Breast epithelium (tissue), 4 donors: ENCODE measurements around the gene TMEM30B. TPM values are rescaled to one million over a fixed set of nuclear protein-coding genes. Genes with fewer than 3 reads are reported as not detected.
A peak's percentile ranks its signal among the peaks of the same experiment; 100 is the strongest.

ENCODE experiments used
- DNase-seq, 2 donors: peaks; one replicate each; pipeline ENCODE4 v3.0.0-alpha.2; 2019; ENCODE audit warnings: low spot score in 2 of 2
- H3K27ac ChIP-seq, 2 donors: fragments of 200-600 bp; sonication (generic) in 1 of 2; one replicate each; pipeline ENCODE4 v1.5.1; 2016 to 2019; ENCODE audit warnings: mild to moderate bottlenecking in 1 of 2
- H3K27me3 ChIP-seq, 2 donors: fragments of 200-600 bp; sonication (generic) in 1 of 2; one replicate each; pipeline versions ENCODE4 v1.5.1 to v1.6.0; 2017 to 2019; ENCODE audit warnings: control low read depth in 1 of 2, mild to moderate bottlenecking in 1 of 2
- H3K36me3 ChIP-seq: fragments of 200-600 bp; one replicate; pipeline ENCODE4 v1.5.1; 2019
- H3K4me1 ChIP-seq, 2 donors: fragments of 200-600 bp; sonication (generic); one replicate each; pipeline ENCODE4 v1.5.1; 2016 to 2019; ENCODE audit warnings: control low read depth in 1 of 2
- H3K4me3 ChIP-seq, 3 donors: fragments of 200-600 bp; sonication (generic); 1 replicate in 2 of 3; 2 replicates in 1 of 3; pipeline ENCODE4 v1.5.1; 2016 to 2019; ENCODE audit warnings: mild to moderate bottlenecking in 3 of 3, moderate library complexity in 2 of 3
- H3K9me3 ChIP-seq, 2 donors: fragments of 200-600 bp; sonication (generic) in 1 of 2; one replicate each; pipeline ENCODE4 v1.5.1; 2016 to 2019; ENCODE audit warnings: control low read depth in 1 of 2
- POLR2A ChIP-seq: fragments of 450-650 bp; IDR thresholded peaks from one replicate; pipeline ENCODE4 v1.6.1; 2016; ENCODE audit warnings: antibody characterized with exemption, mild to moderate bottlenecking, moderate library complexity
- POLR2AphosphoS5 ChIP-seq, 3 donors: sonication (generic); formaldehyde crosslinking; IDR thresholded peaks; one replicate each; pipeline ENCODE4 v1.6.1; 2017; ENCODE audit warnings: antibody characterized with exemption in 3 of 3
- intact Hi-C: fragments of 100-400 bp; cut with DNase I; formaldehyde crosslinking; loops from one replicate; pipeline ENCODE4 v1.15.1; 2023; ENCODE audit warnings: low total_unique reads
- total RNA-seq, 3 donors: library from RNA; depleted of rRNA; stranded (reverse); fragments of >200 nt; gene quantifications; one replicate each; pipeline ENCODE4 v1.1.0, GENCODE V29; 2016
- TF ChIP-seq, protein P1 (sequence below), 3 donors: fragments of 450-650 bp; IDR thresholded peaks; one replicate each; pipeline ENCODE4 v1.5.1; 2016 to 2017; ENCODE audit warnings: antibody characterized with exemption in 3 of 3, mild to moderate bottlenecking in 3 of 3, moderate library complexity in 3 of 3

TMEM30B gene
- total RNA-seq, 3 donors from 2014 or later, result 5.0 to 36.7 (median 20.0) TPM

DNA sequence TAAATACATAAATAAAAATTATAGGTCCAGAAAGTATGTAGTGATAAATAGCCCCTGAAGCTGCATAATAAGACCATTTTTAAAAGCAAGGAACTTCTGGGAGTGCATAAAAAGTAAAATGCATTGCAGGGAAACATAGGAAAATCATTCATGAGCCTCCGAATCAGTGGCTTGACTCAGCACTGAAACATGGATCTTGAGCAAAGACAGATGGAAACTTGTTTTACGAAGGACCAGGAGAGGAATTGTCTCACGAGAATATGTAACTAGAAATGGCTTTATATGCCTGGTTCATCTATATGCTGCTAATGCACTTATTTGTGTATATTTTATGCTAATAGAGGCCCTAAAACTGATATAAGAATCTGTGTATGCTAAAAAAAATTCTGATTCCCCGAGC lies 14.7 kb downstream of the TMEM30B start:
- Histone ChIP-seq H3K36me3 (no peaks in the 10 kb centered on the region), H3K4me1 (no peaks in the 10 kb centered on the region), H3K27me3 (no peaks in the 10 kb centered on the region), H3K9me3 (no peaks in the 10 kb centered on the region), H3K4me3 (no peak overlapping the region), H3K27ac (no peak overlapping the region)
- TF ChIP-seq, protein P1, sequence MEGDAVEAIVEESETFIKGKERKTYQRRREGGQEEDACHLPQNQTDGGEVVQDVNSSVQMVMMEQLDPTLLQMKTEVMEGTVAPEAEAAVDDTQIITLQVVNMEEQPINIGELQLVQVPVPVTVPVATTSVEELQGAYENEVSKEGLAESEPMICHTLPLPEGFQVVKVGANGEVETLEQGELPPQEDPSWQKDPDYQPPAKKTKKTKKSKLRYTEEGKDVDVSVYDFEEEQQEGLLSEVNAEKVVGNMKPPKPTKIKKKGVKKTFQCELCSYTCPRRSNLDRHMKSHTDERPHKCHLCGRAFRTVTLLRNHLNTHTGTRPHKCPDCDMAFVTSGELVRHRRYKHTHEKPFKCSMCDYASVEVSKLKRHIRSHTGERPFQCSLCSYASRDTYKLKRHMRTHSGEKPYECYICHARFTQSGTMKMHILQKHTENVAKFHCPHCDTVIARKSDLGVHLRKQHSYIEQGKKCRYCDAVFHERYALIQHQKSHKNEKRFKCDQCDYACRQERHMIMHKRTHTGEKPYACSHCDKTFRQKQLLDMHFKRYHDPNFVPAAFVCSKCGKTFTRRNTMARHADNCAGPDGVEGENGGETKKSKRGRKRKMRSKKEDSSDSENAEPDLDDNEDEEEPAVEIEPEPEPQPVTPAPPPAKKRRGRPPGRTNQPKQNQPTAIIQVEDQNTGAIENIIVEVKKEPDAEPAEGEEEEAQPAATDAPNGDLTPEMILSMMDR (IDR thresholded peaks at IDR 0.05), result no peak
- TF ChIP-seq POLR2A (no peak), POLR2AphosphoS5 (IDR thresholded peaks at IDR 0.05) (no peak)
- DNase-seq, result no peak
- intact Hi-C loops, result no loop called here

DNA sequence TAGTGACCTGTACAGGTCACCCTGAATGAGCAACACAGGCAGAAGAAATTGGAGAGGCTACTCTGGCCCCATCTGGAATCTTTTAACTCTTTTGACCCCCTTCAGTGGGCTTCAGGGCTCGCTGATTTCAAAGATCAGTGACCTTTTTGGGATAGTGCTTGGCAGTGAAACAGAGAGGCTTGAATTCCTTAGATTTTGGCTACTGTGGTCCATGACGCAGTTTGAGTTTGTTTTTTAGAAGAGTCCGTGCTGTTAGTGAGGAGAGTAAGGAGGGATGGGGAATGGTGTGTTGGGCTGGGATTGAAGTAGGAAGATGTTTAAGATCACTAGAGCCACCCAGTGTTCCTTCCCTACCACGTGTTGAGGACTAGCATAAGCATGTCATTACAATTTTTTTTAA lies 16.5 kb downstream of the TMEM30B start:
- no peaks in the 10 kb centered on the region for H3K27me3 ChIP-seq
- H3K9me3 ChIP-seq, result no peaks in the 10 kb centered on the region
- no peaks in the 10 kb centered on the region for H3K36me3 ChIP-seq
- no peak overlapping the region for H3K4me3 ChIP-seq
- DNase-seq, result no peak
- intact Hi-C loops, result no loop called here
- no peak overlapping the region for H3K27ac ChIP-seq
- no peaks in the 10 kb centered on the region for H3K4me1 ChIP-seq
- TF ChIP-seq POLR2A (no peak), POLR2AphosphoS5 (IDR thresholded peaks at IDR 0.05) (peak in 1 of 3 donors; percentile 30)
- TF ChIP-seq, protein P1 (IDR thresholded peaks at IDR 0.05), result no peak

DNA sequence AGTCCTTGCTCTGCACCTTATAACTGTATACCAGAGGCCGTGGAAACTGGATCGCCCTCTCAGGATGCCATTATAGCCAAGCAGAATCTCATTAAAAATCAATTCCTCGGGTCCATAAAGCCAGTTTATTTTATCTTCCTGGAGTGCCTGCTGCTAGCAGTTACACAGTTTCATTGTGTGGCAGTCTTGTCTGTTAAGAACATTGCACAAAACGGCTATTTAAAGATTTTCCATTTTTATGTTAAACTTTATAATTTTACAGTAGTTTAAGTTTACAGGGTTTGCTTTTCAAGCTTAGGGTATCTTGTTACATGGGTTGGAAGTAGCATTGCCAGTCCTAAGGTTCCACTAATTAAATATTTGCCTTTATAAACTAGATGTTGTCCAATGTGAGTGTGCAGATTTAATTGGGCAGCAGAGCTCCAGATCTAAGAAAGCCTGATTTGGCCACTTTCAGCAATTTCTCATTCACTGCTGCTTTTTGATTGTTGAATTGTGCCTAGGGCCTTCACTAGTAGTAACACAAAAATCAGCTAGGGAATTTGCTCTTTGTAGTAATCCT lies 17.0 kb downstream of the TMEM30B start:
- intact Hi-C loops, result no loop called here
- no peak for DNase-seq
- Histone ChIP-seq H3K27ac (no peak overlapping the region), H3K9me3 (no peaks in the 10 kb centered on the region), H3K4me3 (no peak overlapping the region), H3K36me3 (no peaks in the 10 kb centered on the region), H3K27me3 (no peaks in the 10 kb centered on the region), H3K4me1 (no peaks in the 10 kb centered on the region)
- TF ChIP-seq, protein P1 (IDR thresholded peaks at IDR 0.05), result no peak
- no peak for TF ChIP-seq POLR2AphosphoS5 (IDR thresholded peaks at IDR 0.05)
- no peak for TF ChIP-seq POLR2A

DNA sequence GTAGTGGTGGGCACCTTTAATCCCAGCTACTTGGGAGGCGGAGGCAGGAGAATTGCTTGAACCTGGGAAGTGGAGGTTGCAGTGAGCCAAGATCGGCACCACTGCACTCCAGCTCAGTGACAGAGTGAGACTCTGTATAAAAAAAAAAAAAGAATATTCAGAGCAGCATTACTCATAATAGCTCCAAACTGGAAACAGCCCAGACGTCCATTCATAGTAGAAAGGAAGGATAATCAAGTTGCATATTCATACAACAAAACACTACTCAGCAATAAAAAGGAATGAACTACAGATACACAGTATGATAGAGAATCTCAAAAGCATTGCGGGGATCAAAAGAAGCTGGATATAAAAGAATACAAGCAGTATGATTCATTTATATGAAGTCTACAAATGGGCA lies 19.1 kb downstream of the TMEM30B start:
- intact Hi-C loops, result no loop called here
- TF ChIP-seq POLR2AphosphoS5 (IDR thresholded peaks at IDR 0.05) (no peak), POLR2A (no peak)
- TF ChIP-seq, protein P1 (IDR thresholded peaks at IDR 0.05), result no peak
- DNase-seq, result no peak
- Histone ChIP-seq H3K36me3 (no peaks in the 10 kb centered on the region), H3K9me3 (no peaks in the 10 kb centered on the region), H3K4me3 (no peak overlapping the region), H3K27ac (no peak overlapping the region), H3K27me3 (no peaks in the 10 kb centered on the region), H3K4me1 (no peaks in the 10 kb centered on the region)

DNA sequence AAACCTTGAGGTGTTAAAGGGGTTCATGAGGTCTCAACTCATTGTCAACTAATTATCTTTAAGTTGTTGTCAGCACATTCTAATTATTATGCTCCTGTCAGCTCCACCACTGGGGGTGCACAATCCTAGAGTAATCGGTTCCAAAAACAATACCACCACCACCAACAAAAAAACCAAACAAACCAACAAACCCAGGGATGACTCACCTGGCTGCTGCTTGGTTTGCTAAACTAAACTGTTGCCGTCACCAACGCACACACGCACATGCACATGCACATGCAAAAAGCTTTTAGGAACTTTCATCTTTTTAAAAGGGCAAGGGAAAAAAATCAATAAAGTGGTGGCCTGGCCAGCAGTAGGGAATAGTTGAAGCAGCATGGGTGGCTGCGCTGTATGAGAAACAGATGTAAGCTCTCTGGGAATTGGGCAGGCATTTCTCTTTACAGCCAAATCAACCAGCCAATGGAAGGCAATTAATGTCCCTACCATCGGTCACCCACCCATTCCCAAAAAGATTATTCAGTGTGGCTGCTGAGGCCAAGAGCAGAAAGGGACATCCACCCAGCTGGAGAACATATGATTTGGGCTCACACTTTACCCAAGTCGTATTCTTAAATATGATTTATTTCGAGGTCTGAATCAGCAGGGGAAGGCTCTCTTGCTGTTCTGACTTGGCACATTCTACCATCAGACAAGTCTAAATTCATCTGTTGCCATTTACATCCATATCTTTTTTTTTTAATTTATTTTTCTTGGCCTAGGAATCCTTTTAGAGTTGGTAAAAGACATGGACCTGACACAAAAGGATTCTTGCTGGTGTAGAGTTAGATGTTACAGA lies 20.0 kb downstream of the TMEM30B start:
- Histone ChIP-seq H3K27ac (no peak overlapping the region), H3K4me1 (no peaks in the 10 kb centered on the region), H3K4me3 (no peak overlapping the region), H3K9me3 (no peaks in the 10 kb centered on the region), H3K36me3 (no peaks in the 10 kb centered on the region), H3K27me3 (no peaks in the 10 kb centered on the region)
- TF ChIP-seq, protein P1 (IDR thresholded peaks at IDR 0.05), result no peak
- no peak for TF ChIP-seq POLR2A
- no peak for TF ChIP-seq POLR2AphosphoS5 (IDR thresholded peaks at IDR 0.05)
- intact Hi-C loops, result no loop called here
- DNase-seq, result no peak
